HepG2 (cell line): ENCODE results near the gene GRIP1. TPM values are rescaled to one million over a fixed set of nuclear protein-coding genes. Genes with fewer than 3 reads are reported as not detected.

ENCODE experiments used
- ATAC-seq: fragments of 200-7000 bp; cut with Tn5 transposase; 3 replicates; pipeline ENCODE4 v1.9.1; 2020; ENCODE audit warnings: mild to moderate bottlenecking, moderate library complexity
- BruUV-seq: library from RNA; stranded (reverse); fragments of 400-500 nt; replicated peaks from 2 replicates; lab custom pipeline; 2021; lab: Mats Ljungman, UMichigan
- CTCF ChIA-PET: fragments of 300-600 bp; formaldehyde crosslinking; extraction: SDS; loops from one replicate; lab custom pipeline; 2021; ENCODE audit warnings: low total read pairs, inconsistent platforms, low intra/inter-chr PET ratio; lab: Yijun Ruan, JAX
- POLR2A ChIA-PET: fragments of 350-600 bp; sonication (Branson Sonifier 250); formaldehyde crosslinking; loops from one replicate; lab custom pipeline; 2020; ENCODE audit warnings: antibody characterized with exemption, inconsistent platforms; lab: Yijun Ruan, JAX
- DNase-seq: peaks from one replicate; pipeline ENCODE4 v3.0.0-alpha.2; 2015; ENCODE audit warnings: low spot score
- FAIRE-seq: peaks from 3 replicates; lab custom pipeline; 2011; peaks lifted over from hg19 to GRCh38; lab: Jason Lieb, UNC
- H2AFZ ChIP-seq: one replicate; pipeline ENCODE4 v1.6.1; 2011; ENCODE audit warnings: low read length, inconsistent platforms
- H3K27ac ChIP-seq: fragments of 300-600 bp; 3 replicates; pipeline ENCODE4 v1.8.0; 2011; ENCODE audit warnings: mixed run types, mild to moderate bottlenecking, mixed read lengths, low read length, inconsistent platforms; ENCODE audit not compliant: insufficient read depth; ENCODE audit errors: extremely low read length
- H3K27me3 ChIP-seq, 2 experiments: fragments of 200-600 bp in 1 of 2; 2 replicates in 1 of 2; 3 replicates in 1 of 2; pipeline versions ENCODE4 v1.6.0 to v1.8.0; 2011; ENCODE audit warnings: low read length in 2 of 2, mild to moderate bottlenecking in 2 of 2, moderate library complexity in 2 of 2, inconsistent platforms in 1 of 2; ENCODE audit not compliant: insufficient read depth in 2 of 2, control insufficient read depth in 1 of 2
- H3K36me3 ChIP-seq, 2 experiments: fragments of 200-600 bp in 1 of 2; replicated peaks in 1 of 2; 2 replicates in 1 of 2; 3 replicates in 1 of 2; pipeline versions ENCODE4 v1.5.1 to v1.8.0; 2011; ENCODE audit warnings: low read length in 2 of 2, inconsistent platforms in 1 of 2; ENCODE audit not compliant: insufficient read depth in 2 of 2, control insufficient read depth in 1 of 2
- H3K4me1 ChIP-seq: 2 replicates; pipeline ENCODE4 v1.5.1; 2012; ENCODE audit warnings: low read length, inconsistent platforms; ENCODE audit not compliant: insufficient read depth
- H3K4me2 ChIP-seq: 2 replicates; pipeline ENCODE4 v1.6.0; 2011; ENCODE audit warnings: low read depth, low read length, inconsistent platforms
- H3K4me3 ChIP-seq, 3 experiments: fragments of 200-600 bp in 1 of 3; sonication (generic), shearing (Covaris generic) in 1 of 3; replicated peaks in 1 of 3; 2 replicates each; pipeline ENCODE4 v1.5.1; 2011 to 2016; ENCODE audit warnings: low read length in 3 of 3, inconsistent platforms in 2 of 3, low read depth in 2 of 3, mild to moderate bottlenecking in 2 of 3, control low read depth in 1 of 3, mixed read lengths in 1 of 3; ENCODE audit not compliant: insufficient read depth in 1 of 3
- H3K79me2 ChIP-seq: one replicate; pipeline ENCODE4 v1.6.1; 2011; ENCODE audit warnings: low read length, inconsistent platforms; ENCODE audit not compliant: insufficient read depth
- H3K9ac ChIP-seq: 2 replicates; pipeline ENCODE4 v1.6.0; 2011; ENCODE audit warnings: mild to moderate bottlenecking, low read depth, low read length, inconsistent platforms; ENCODE audit not compliant: insufficient read depth
- H3K9me3 ChIP-seq: 2 replicates; pipeline ENCODE4 v1.5.1; 2012; ENCODE audit warnings: mild to moderate bottlenecking, low read length
- H4K20me1 ChIP-seq: 2 replicates; pipeline ENCODE4 v1.6.0; 2011; ENCODE audit warnings: inconsistent platforms, mild to moderate bottlenecking, low read length, moderate library complexity; ENCODE audit not compliant: insufficient read depth
- ATF7 ChIP-seq, 2 experiments: fragments of 450-650 bp in 1 of 2; sonication (generic) in 1 of 2; formaldehyde crosslinking in 1 of 2; IDR thresholded peaks; 2 replicates each; pipeline versions ENCODE4 v1.4.0 to v1.6.1; 2016 to 2020; ENCODE audit warnings: antibody characterized with exemption in 1 of 2, mild to moderate bottlenecking in 1 of 2, missing genetic modification reagents in 1 of 2
- CBFB ChIP-seq: sonication (generic); formaldehyde crosslinking; IDR thresholded peaks from 2 replicates; pipeline ENCODE4 v1.4.0; 2020; ENCODE audit warnings: missing genetic modification reagents
- GABPA ChIP-seq, 2 experiments: IDR thresholded peaks; 2 replicates each; pipeline ENCODE4 v1.6.1; 2011 to 2016; ENCODE audit warnings: low read depth in 2 of 2, low read length in 1 of 2, missing biosample characterization in 1 of 2, missing genetic modification characterization in 1 of 2
- HNF4G ChIP-seq, 2 experiments: sonication (generic) in 1 of 2; formaldehyde crosslinking in 1 of 2; IDR thresholded peaks; 2 replicates each; pipeline versions ENCODE4 v1.4.0 to v1.6.1; 2011 to 2020; ENCODE audit warnings: borderline replicate concordance in 2 of 2, low read depth in 2 of 2, mild to moderate bottlenecking in 2 of 2, low read length in 1 of 2, missing genetic modification reagents in 1 of 2, moderate library complexity in 1 of 2
- KDM4B ChIP-seq: sonication (generic); formaldehyde crosslinking; IDR thresholded peaks from 2 replicates; pipeline ENCODE4 v1.4.0; 2020; ENCODE audit warnings: missing genetic modification reagents
- KDM5A ChIP-seq: fragments of 200-600 bp; sonication (generic); IDR thresholded peaks from 2 replicates; pipeline ENCODE4 v1.7.0; 2018; ENCODE audit warnings: antibody characterized with exemption, mild to moderate bottlenecking, low read length, borderline replicate concordance
- PBX2 ChIP-seq: IDR thresholded peaks from 2 replicates; pipeline ENCODE4 v1.6.1; 2016; ENCODE audit warnings: control low read depth
- RAD51 ChIP-seq: fragments of 450-650 bp; IDR thresholded peaks from 2 replicates; pipeline ENCODE4 v1.6.1; 2016; ENCODE audit warnings: borderline replicate concordance
- ZNF136 ChIP-seq: sonication (generic); formaldehyde crosslinking; IDR thresholded peaks from 2 replicates; pipeline ENCODE4 v1.8.1; 2022; ENCODE audit warnings: low read depth, mild to moderate bottlenecking, moderate library complexity, missing genetic modification reagents
- WGBS: methylation state at CpG from one replicate; pipeline ENCODE4 v1.1.6; 2017; ENCODE audit warnings: low lambda C conversion rate; 5-methylcytosine and 5-hydroxymethylcytosine counted together
- in situ Hi-C: cut with HindIII; loops from 2 replicates; pipeline ENCODE4 v1.10.0; 2017; ENCODE audit warnings: low pct_unique_long_range_greater_than_20kb; ENCODE audit not compliant: extremely low pct_ligation_motif_present
- intact Hi-C: fragments of 100-400 bp; cut with micrococcal nuclease; formaldehyde crosslinking; loops from one replicate; pipeline ENCODE4 v1.10.0; 2022; ENCODE audit not compliant: unreplicated experiment
- polyA plus RNA-seq, 8 experiments: library from polyadenylated mRNA; depleted of rRNA in 3 of 8; stranded (reverse) in 7 of 8; unstranded in 1 of 8; fragments of >200 nt; fragmentation: Illumina TruSeq in 4 of 8; extraction: Trizol in 4 of 8; gene quantifications; 2 replicates each; pipeline versions ENCODE4 v1.2.1 to v1.2.3, GENCODE V29; 2011 to 2016; ENCODE audit warnings: low read depth in 4 of 8, missing spikeins in 1 of 8, mixed read lengths in 1 of 8; ENCODE audit not compliant: insufficient read depth in 1 of 8
- total RNA-seq, 5 experiments: library from RNA; depleted of rRNA; stranded (reverse); fragments of >200 nt; fragmentation: Illumina TruSeq; extraction: Trizol; gene quantifications; 2 replicates each; pipeline ENCODE4 v1.2.3, GENCODE V29; 2016; ENCODE audit warnings: low read depth in 1 of 5

The GRIP1 gene
- total and polyA plus RNA-seq, 2 of the 13 experiments (the other 11 are each of a cell fraction or from before 2014, with no cell fraction given) = not detected

GRCh38 chr12:66664076-66664475, 14.8 kb downstream of the GRIP1 start:
- no peak for DNase-seq
- POLR2A ChIA-PET = no interaction called here

GRCh38 chr12:66663611-66664010, 15.3 kb downstream of the GRIP1 start:
- Histone ChIP-seq H3K4me2 (no peak overlapping the region), H3K9ac (no peak overlapping the region), H3K4me1 (no peaks in the 10 kb centered on the region), H3K27me3 (no peaks in the 10 kb centered on the region), H3K36me3 (no peaks in the 10 kb centered on the region), H3K9me3 (no peaks in the 10 kb centered on the region), H3K4me3 (no peak overlapping the region), H3K27ac (no peak overlapping the region), H2AFZ (no peak overlapping the region), H4K20me1 (no peaks in the 10 kb centered on the region), H3K79me2 (no peaks in the 10 kb centered on the region)
- FAIRE-seq (no peak), ATAC-seq (no peak), DNase-seq (no peak)
- in situ Hi-C loops = no loop called here
- CTCF ChIA-PET = no interaction called here
- WGBS = 0% methylated on average over 5 of the region's 5 CpGs
- no peak for TF ChIP-seq GABPA (IDR thresholded peaks at IDR 0.05; ENCODE audit: low read depth, low read length)
- no peak for TF ChIP-seq GABPA (CRISPR knock-in tag; IDR thresholded peaks at IDR 0.05; ENCODE audit: low read depth)
- no peak for TF ChIP-seq ZNF136
- TF ChIP-seq RAD51 = no peak
- intact Hi-C loops = no loop called here
- POLR2A ChIA-PET = no interaction called here
- BruUV-seq = no TSS peak

More at GRCh38 chr12:66664076-66664475, 14.8 kb downstream of the GRIP1 start:
- H3K4me3 ChIP-seq = no peak overlapping the region
- no peaks in the 10 kb centered on the region for H3K9me3 ChIP-seq
- no peaks in the 10 kb centered on the region for H3K27me3 ChIP-seq
- CTCF ChIA-PET = no interaction called here
- BruUV-seq = no TSS peak
- H3K9ac ChIP-seq = no peak overlapping the region
- H2AFZ ChIP-seq = no peak overlapping the region
- FAIRE-seq (no peak), ATAC-seq (no peak)
- H3K79me2 ChIP-seq = no peaks in the 10 kb centered on the region
- no peaks in the 10 kb centered on the region for H3K36me3 ChIP-seq
- no peak overlapping the region for H3K4me2 ChIP-seq
- TF ChIP-seq CBFB (CRISPR knock-in tag) (no peak), KDM5A (no peak), ATF7 (IDR thresholded peaks at IDR 0.05) (0 out of 2 replicates have a peak, but pooled peaks have one; percentile 25), ATF7 (CRISPR knock-in tag; IDR thresholded peaks at IDR 0.05) (no peak), HNF4G (IDR thresholded peaks at IDR 0.05; ENCODE audit: borderline replicate concordance, low read depth, low read length) (no peak), HNF4G (CRISPR knock-in tag; IDR thresholded peaks at IDR 0.05; ENCODE audit: borderline replicate concordance, low read depth) (no peak), PBX2 (CRISPR knock-in tag) (no peak), KDM4B (CRISPR knock-in tag) (no peak)
- in situ Hi-C loops = no loop called here
- H3K27ac ChIP-seq = no peak overlapping the region
- 3% methylated on average over 1 of the region's 1 CpG for WGBS
- intact Hi-C loops = no loop called here
- no peaks in the 10 kb centered on the region for H4K20me1 ChIP-seq
- no peaks in the 10 kb centered on the region for H3K4me1 ChIP-seq
